C1 segment of cervical spinal cord (tissue), 14 donors: ENCODE results near the gene TBC1D22A.

Experiments used
- DNase-seq, 14 donors: peaks; one replicate each; lab custom pipeline; 2025; lab: John Stamatoyannopoulos, UW

TBC1D22A gene

GRCh38 chr22:46906326-46907045 lies 144.0 kb downstream of the TBC1D22A start:
- DNase-seq: no peak

GRCh38 chr22:46907241-46908215 lies 145.1 kb downstream of the TBC1D22A start:
- no peak for DNase-seq

GRCh38 chr22:46908641-46909107 lies 146.2 kb downstream of the TBC1D22A start:
- DNase-seq: no peak

GRCh38 chr22:46909237-46910030 lies 147.0 kb downstream of the TBC1D22A start:
- DNase-seq: no peak

GRCh38 chr22:46910624-46911023 lies 148.2 kb downstream of the TBC1D22A start:
- DNase-seq: no peak

- no peak for DNase-seq
These were observed 148.9 kb downstream of the TBC1D22A start for GRCh38 chr22:46911346-46911745.

- no peak for DNase-seq
These were observed 150.9 kb downstream of the TBC1D22A start for GRCh38 chr22:46913351-46913750.

- DNase-seq: no peak
These were observed 152.0 kb downstream of the TBC1D22A start for GRCh38 chr22:46914481-46914880.

- DNase-seq: no peak
These were observed 152.8 kb downstream of the TBC1D22A start for GRCh38 chr22:46914916-46915894.

- DNase-seq: no peak
These were observed 153.7 kb downstream of the TBC1D22A start for GRCh38 chr22:46915950-46916730.

GRCh38 chr22:46916886-46917770 lies 154.7 kb downstream of the TBC1D22A start:
- DNase-seq: no peak

GRCh38 chr22:46917771-46918101 lies 155.3 kb downstream of the TBC1D22A start:
- DNase-seq: no peak

GRCh38 chr22:46918197-46918596 lies 155.7 kb downstream of the TBC1D22A start:
- DNase-seq: no peak

GRCh38 chr22:46922037-46922436 lies 159.6 kb downstream of the TBC1D22A start:
- no peak for DNase-seq

- no peak for DNase-seq
These were observed 160.9 kb downstream of the TBC1D22A start for GRCh38 chr22:46923394-46923793.

GRCh38 chr22:46925818-46926217 lies 163.4 kb downstream of the TBC1D22A start:
- no peak for DNase-seq

GRCh38 chr22:46929046-46929709 lies 166.7 kb downstream of the TBC1D22A start:
- DNase-seq: no peak

- DNase-seq: no peak
These were observed 167.3 kb downstream of the TBC1D22A start for GRCh38 chr22:46929710-46930204.
